HepG2 (cell line): ENCODE measurements around the gene TMEM108. TPM values are rescaled to one million over a fixed set of nuclear protein-coding genes. Genes with fewer than 3 reads are reported as not detected.

ENCODE experiments used
- ATAC-seq: fragments of 200-7000 bp; cut with Tn5 transposase; 3 replicates; pipeline ENCODE4 v1.9.1; 2020; ENCODE audit warnings: mild to moderate bottlenecking, moderate library complexity
- BruUV-seq: library from RNA; stranded (reverse); fragments of 400-500 nt; replicated peaks from 2 replicates; lab custom pipeline; 2021; lab: Mats Ljungman, UMichigan
- CTCF ChIA-PET: fragments of 300-600 bp; formaldehyde crosslinking; extraction: SDS; loops from one replicate; lab custom pipeline; 2021; ENCODE audit warnings: low total read pairs, inconsistent platforms, low intra/inter-chr PET ratio; lab: Yijun Ruan, JAX
- POLR2A ChIA-PET: fragments of 350-600 bp; sonication (Branson Sonifier 250); formaldehyde crosslinking; loops from one replicate; lab custom pipeline; 2020; ENCODE audit warnings: antibody characterized with exemption, inconsistent platforms; lab: Yijun Ruan, JAX
- DNase-seq: peaks from one replicate; pipeline ENCODE4 v3.0.0-alpha.2; 2015; ENCODE audit warnings: low spot score
- FAIRE-seq: peaks from 3 replicates; lab custom pipeline; 2011; peaks lifted over from hg19 to GRCh38; lab: Jason Lieb, UNC
- H2AFZ ChIP-seq: one replicate; pipeline ENCODE4 v1.6.1; 2011; ENCODE audit warnings: low read length, inconsistent platforms
- H3K27ac ChIP-seq: fragments of 300-600 bp; 3 replicates; pipeline ENCODE4 v1.8.0; 2011; ENCODE audit warnings: mixed run types, mild to moderate bottlenecking, mixed read lengths, low read length, inconsistent platforms; ENCODE audit not compliant: insufficient read depth; ENCODE audit errors: extremely low read length
- H3K27me3 ChIP-seq, 2 experiments: fragments of 200-600 bp in 1 of 2; 2 replicates in 1 of 2; 3 replicates in 1 of 2; pipeline versions ENCODE4 v1.6.0 to v1.8.0; 2011; ENCODE audit warnings: low read length in 2 of 2, mild to moderate bottlenecking in 2 of 2, moderate library complexity in 2 of 2, inconsistent platforms in 1 of 2; ENCODE audit not compliant: insufficient read depth in 2 of 2, control insufficient read depth in 1 of 2
- H3K36me3 ChIP-seq, 2 experiments: fragments of 200-600 bp in 1 of 2; replicated peaks in 1 of 2; 2 replicates in 1 of 2; 3 replicates in 1 of 2; pipeline versions ENCODE4 v1.5.1 to v1.8.0; 2011; ENCODE audit warnings: low read length in 2 of 2, inconsistent platforms in 1 of 2; ENCODE audit not compliant: insufficient read depth in 2 of 2, control insufficient read depth in 1 of 2
- H3K4me1 ChIP-seq: 2 replicates; pipeline ENCODE4 v1.5.1; 2012; ENCODE audit warnings: low read length, inconsistent platforms; ENCODE audit not compliant: insufficient read depth
- H3K4me2 ChIP-seq: 2 replicates; pipeline ENCODE4 v1.6.0; 2011; ENCODE audit warnings: low read depth, low read length, inconsistent platforms
- H3K4me3 ChIP-seq, 3 experiments: fragments of 200-600 bp in 1 of 3; sonication (generic), shearing (Covaris generic) in 1 of 3; replicated peaks in 1 of 3; 2 replicates each; pipeline ENCODE4 v1.5.1; 2011 to 2016; ENCODE audit warnings: low read length in 3 of 3, inconsistent platforms in 2 of 3, low read depth in 2 of 3, mild to moderate bottlenecking in 2 of 3, control low read depth in 1 of 3, mixed read lengths in 1 of 3; ENCODE audit not compliant: insufficient read depth in 1 of 3
- H3K79me2 ChIP-seq: one replicate; pipeline ENCODE4 v1.6.1; 2011; ENCODE audit warnings: low read length, inconsistent platforms; ENCODE audit not compliant: insufficient read depth
- H3K9ac ChIP-seq: 2 replicates; pipeline ENCODE4 v1.6.0; 2011; ENCODE audit warnings: mild to moderate bottlenecking, low read depth, low read length, inconsistent platforms; ENCODE audit not compliant: insufficient read depth
- H3K9me3 ChIP-seq: 2 replicates; pipeline ENCODE4 v1.5.1; 2012; ENCODE audit warnings: mild to moderate bottlenecking, low read length
- H4K20me1 ChIP-seq: 2 replicates; pipeline ENCODE4 v1.6.0; 2011; ENCODE audit warnings: inconsistent platforms, mild to moderate bottlenecking, low read length, moderate library complexity; ENCODE audit not compliant: insufficient read depth
- ARID2 ChIP-seq: sonication (generic); formaldehyde crosslinking; IDR thresholded peaks from 2 replicates; pipeline ENCODE4 v1.8.1; 2022; ENCODE audit warnings: mild to moderate bottlenecking, missing genetic modification reagents, borderline replicate concordance
- ARNT ChIP-seq: fragments of 450-650 bp; IDR thresholded peaks from 2 replicates; pipeline ENCODE4 v1.6.1; 2017
- ELF4 ChIP-seq: sonication (generic); formaldehyde crosslinking; IDR thresholded peaks from 2 replicates; pipeline ENCODE4 v1.5.0; 2020; ENCODE audit warnings: missing genetic modification reagents, mild to moderate bottlenecking, moderate library complexity, borderline replicate concordance
- EP300 ChIP-seq, 3 experiments: sonication (generic) in 1 of 3; formaldehyde crosslinking in 1 of 3; IDR thresholded peaks; 2 replicates each; pipeline versions ENCODE4 v1.5.1 to v1.6.1; 2011 to 2020; ENCODE audit warnings: low read depth in 2 of 3, low read length in 2 of 3, borderline replicate concordance in 1 of 3, improper control_type of control experiment in 1 of 3, mild to moderate bottlenecking in 1 of 3, missing genetic modification reagents in 1 of 3, moderate library complexity in 1 of 3
- FOXP4 ChIP-seq: sonication (generic); formaldehyde crosslinking; IDR thresholded peaks from 2 replicates; pipeline ENCODE4 v1.4.0; 2020; ENCODE audit warnings: missing genetic modification reagents
- KLF12 ChIP-seq: sonication (generic); formaldehyde crosslinking; IDR thresholded peaks from 2 replicates; pipeline ENCODE4 v1.4.0; 2020; ENCODE audit warnings: missing genetic modification reagents, borderline replicate concordance
- NCOA2 ChIP-seq: sonication (generic); formaldehyde crosslinking; IDR thresholded peaks from 2 replicates; pipeline ENCODE4 v1.8.0; 2022; ENCODE audit warnings: inconsistent platforms
- NCOR1 ChIP-seq: fragments of 200-600 bp; sonication (generic); IDR thresholded peaks from 2 replicates; pipeline ENCODE4 v1.7.0; 2017; ENCODE audit warnings: antibody characterized with exemption, low read length, borderline replicate concordance
- RCOR2 ChIP-seq: IDR thresholded peaks from 2 replicates; pipeline ENCODE4 v1.6.1; 2016; ENCODE audit warnings: missing biosample characterization, missing genetic modification reagents
- ZBTB3 ChIP-seq: sonication (generic); formaldehyde crosslinking; IDR thresholded peaks from 2 replicates; pipeline ENCODE4 v1.4.0; 2020; ENCODE audit warnings: low read depth, mild to moderate bottlenecking, moderate library complexity, missing genetic modification reagents, borderline replicate concordance
- ZBTB39 ChIP-seq: sonication (generic); formaldehyde crosslinking; IDR thresholded peaks from 2 replicates; pipeline ENCODE4 v1.5.0; 2020; ENCODE audit warnings: missing genetic modification reagents
- ZFAT ChIP-seq: sonication (generic); formaldehyde crosslinking; conservative IDR thresholded peaks from 2 replicates; pipeline ENCODE4 v1.8.1; 2023; ENCODE audit warnings: missing genetic modification reagents, inconsistent platforms
- ZNF430 ChIP-seq: sonication (generic); formaldehyde crosslinking; IDR thresholded peaks from 2 replicates; pipeline ENCODE4 v1.9.0; 2021; ENCODE audit warnings: mild to moderate bottlenecking, missing genetic modification reagents
- ZNF615 ChIP-seq: sonication (generic); formaldehyde crosslinking; IDR thresholded peaks from 2 replicates; pipeline ENCODE4 v1.5.0; 2020; ENCODE audit warnings: mild to moderate bottlenecking, missing genetic modification reagents, borderline replicate concordance
- WGBS: methylation state at CpG from one replicate; pipeline ENCODE4 v1.1.6; 2017; ENCODE audit warnings: low lambda C conversion rate; 5-methylcytosine and 5-hydroxymethylcytosine counted together
- in situ Hi-C: cut with HindIII; loops from 2 replicates; pipeline ENCODE4 v1.10.0; 2017; ENCODE audit warnings: low pct_unique_long_range_greater_than_20kb; ENCODE audit not compliant: extremely low pct_ligation_motif_present
- intact Hi-C: fragments of 100-400 bp; cut with micrococcal nuclease; formaldehyde crosslinking; loops from one replicate; pipeline ENCODE4 v1.10.0; 2022; ENCODE audit not compliant: unreplicated experiment
- polyA plus RNA-seq, 8 experiments: library from polyadenylated mRNA; depleted of rRNA in 3 of 8; stranded (reverse) in 7 of 8; unstranded in 1 of 8; fragments of >200 nt; fragmentation: Illumina TruSeq in 4 of 8; extraction: Trizol in 4 of 8; gene quantifications; 2 replicates each; pipeline versions ENCODE4 v1.2.1 to v1.2.3, GENCODE V29; 2011 to 2016; ENCODE audit warnings: low read depth in 4 of 8, missing spikeins in 1 of 8, mixed read lengths in 1 of 8; ENCODE audit not compliant: insufficient read depth in 1 of 8
- total RNA-seq, 5 experiments: library from RNA; depleted of rRNA; stranded (reverse); fragments of >200 nt; fragmentation: Illumina TruSeq; extraction: Trizol; gene quantifications; 2 replicates each; pipeline ENCODE4 v1.2.3, GENCODE V29; 2016; ENCODE audit warnings: low read depth in 1 of 5

TMEM108 gene
- total and polyA plus RNA-seq, 2 of the 13 experiments (the other 11 are each of a cell fraction or from before 2014, with no cell fraction given): not detected

- TF ChIP-seq ZNF615 (no peak), ELF4 (CRISPR knock-in tag) (no peak), KLF12 (CRISPR knock-in tag) (no peak)
Observed at GRCh38 chr3:133387341-133387740, 349.1 kb downstream of the TMEM108 start (continued).

GRCh38 chr3:133388696-133389395 is 350.7 kb downstream of the TMEM108 start:
- Histone ChIP-seq H3K79me2 (no peaks in the 10 kb centered on the region), H4K20me1 (no peaks in the 10 kb centered on the region), H2AFZ (no peak overlapping the region), H3K27me3 (peaks cover 2 to 11% of the 10 kb centered on the region in 2 experiments; a peak in 1 of 5 replicates), H3K9ac (no peak overlapping the region), H3K9me3 (no peaks in the 10 kb centered on the region), H3K4me1 (peaks cover 11% of the 10 kb centered on the region), H3K27ac (no peak overlapping the region), H3K4me3 (no peak overlapping the region), H3K36me3 (no peaks in the 10 kb centered on the region), H3K4me2 (no peak overlapping the region)
- WGBS: 0% methylated on average over 2 of the region's 4 CpGs
- no peak for FAIRE-seq
- ChIA-PET CTCF (no interaction called here), POLR2A (no interaction called here)
- no peak for ATAC-seq
- in situ Hi-C loops: loop anchor here (5.0 to 25.0 kb wide), 2 partner anchors 657 to 852 kb away; no protein-coding TSS in a partner anchor
- intact Hi-C loops: no loop called here
- DNase-seq: no peak
- no TSS peak for BruUV-seq
- TF ChIP-seq RCOR2 (CRISPR knock-in tag) (no peak), ARID2 (CRISPR knock-in tag) (no peak), ZFAT (no peak), ZBTB39 (CRISPR knock-in tag) (no peak), FOXP4 (no peak), ZNF430 (no peak), EP300 (IDR thresholded peaks at IDR 0.05; ENCODE audit: low read depth in 2 of 2, low read length in 2 of 2) (no peak), EP300 (CRISPR knock-in tag; IDR thresholded peaks at IDR 0.05; ENCODE audit: borderline replicate concordance) (no peak), NCOA2 (CRISPR knock-in tag) (no peak), ZBTB3 (CRISPR knock-in tag) (no peak), NCOR1 (no peak), ARNT (no peak)
